SU-DHL-6 (cell line): ENCODE results near the gene TUBB3.

Source experiments
- CTCF ChIP-seq: fragments of 200-600 bp; sonication (generic); IDR thresholded peaks from one replicate; pipeline ENCODE4 v1.5.1; 2017; ENCODE audit warnings: antibody characterized with exemption, mild to moderate bottlenecking, low read length, moderate library complexity; ENCODE audit not compliant: insufficient read depth, poor library complexity, severe bottlenecking
- EZH2phosphoT487 ChIP-seq: fragments of 200-600 bp; sonication (generic), shearing (Covaris generic); conservative IDR thresholded peaks from 2 replicates; pipeline ENCODE4 v1.6.1; 2018; ENCODE audit warnings: mild to moderate bottlenecking, antibody characterized with exemption, low read length, moderate library complexity, mixed read lengths

GRCh38 chr16:89936508-89936907, 13.4 kb downstream of the TUBB3 start:
- TF ChIP-seq CTCF: no peak
- TF ChIP-seq EZH2phosphoT487: no peak
